HepG2 (cell line): ENCODE measurements around the gene GDE1. TPM values are rescaled to one million over a fixed set of nuclear protein-coding genes. Genes with fewer than 3 reads are reported as not detected.

ENCODE experiments used
- GTF2F1 ChIP-seq: fragments of 150-350 bp; IDR thresholded peaks from 2 replicates; pipeline ENCODE4 v1.6.1; 2014; ENCODE audit warnings: low read length
- HDAC6 ChIP-seq: fragments of 200-600 bp; sonication (generic); IDR thresholded peaks from 2 replicates; pipeline ENCODE4 v1.7.0; 2017; ENCODE audit warnings: mild to moderate bottlenecking, antibody characterized with exemption, low read length, low read depth
- HOXA5 ChIP-seq: sonication (generic); formaldehyde crosslinking; IDR thresholded peaks from 2 replicates; pipeline ENCODE4 v1.4.0; 2020; ENCODE audit warnings: missing genetic modification reagents
- JUND ChIP-seq: sonication (generic); formaldehyde crosslinking; IDR thresholded peaks from 2 replicates; pipeline ENCODE4 v1.8.0; 2022; ENCODE audit warnings: mild to moderate bottlenecking, missing genetic modification reagents
- MXI1 ChIP-seq: IDR thresholded peaks from 3 replicates; pipeline ENCODE4 v1.6.1; 2012; ENCODE audit warnings: low read depth, low read length, inconsistent platforms, borderline replicate concordance
- NFATC3 ChIP-seq: sonication (generic); formaldehyde crosslinking; IDR thresholded peaks from 2 replicates; pipeline ENCODE4 v1.5.1; 2020; ENCODE audit warnings: mild to moderate bottlenecking, missing genetic modification reagents
- SRF ChIP-seq: IDR thresholded peaks from 2 replicates; pipeline ENCODE4 v1.6.1; 2011; ENCODE audit warnings: mild to moderate bottlenecking, low read depth, low read length, moderate library complexity
- U2AF2 ChIP-seq: fragments of 200-400 bp; formaldehyde crosslinking; IDR thresholded peaks from 2 replicates; pipeline ENCODE4 v1.6.1; 2017; ENCODE audit warnings: low read depth, mild to moderate bottlenecking, low read length
- ZBTB8A ChIP-seq: sonication (generic); formaldehyde crosslinking; IDR thresholded peaks from 2 replicates; pipeline ENCODE4 v1.4.0; 2020; ENCODE audit warnings: mild to moderate bottlenecking, low read depth, missing genetic modification reagents, borderline replicate concordance
- ZFAT ChIP-seq: sonication (generic); formaldehyde crosslinking; conservative IDR thresholded peaks from 2 replicates; pipeline ENCODE4 v1.8.1; 2023; ENCODE audit warnings: missing genetic modification reagents, inconsistent platforms
- ZKSCAN5 ChIP-seq: sonication (generic); formaldehyde crosslinking; IDR thresholded peaks from 2 replicates; pipeline ENCODE4 v1.5.1; 2020; ENCODE audit warnings: mild to moderate bottlenecking, missing genetic modification reagents
- ZNF263 ChIP-seq: sonication (generic); formaldehyde crosslinking; IDR thresholded peaks from 2 replicates; pipeline ENCODE4 v1.4.0; 2020; ENCODE audit warnings: missing genetic modification reagents
- ZNF333 ChIP-seq: sonication (generic); formaldehyde crosslinking; IDR thresholded peaks from 2 replicates; pipeline ENCODE4 v1.4.0; 2020; ENCODE audit warnings: mild to moderate bottlenecking, missing genetic modification reagents, borderline replicate concordance
- ZNF567 ChIP-seq: sonication (generic); formaldehyde crosslinking; IDR thresholded peaks from 2 replicates; pipeline ENCODE4 v1.8.1; 2023; ENCODE audit warnings: mild to moderate bottlenecking, missing genetic modification reagents, borderline replicate concordance
- ZNF615 ChIP-seq: sonication (generic); formaldehyde crosslinking; IDR thresholded peaks from 2 replicates; pipeline ENCODE4 v1.5.0; 2020; ENCODE audit warnings: mild to moderate bottlenecking, missing genetic modification reagents, borderline replicate concordance
- polyA plus RNA-seq, 8 experiments: library from polyadenylated mRNA; depleted of rRNA in 3 of 8; stranded (reverse) in 7 of 8; unstranded in 1 of 8; fragments of >200 nt; fragmentation: Illumina TruSeq in 4 of 8; extraction: Trizol in 4 of 8; gene quantifications; 2 replicates each; pipeline versions ENCODE4 v1.2.1 to v1.2.3, GENCODE V29; 2011 to 2016; ENCODE audit warnings: low read depth in 4 of 8, missing spikeins in 1 of 8, mixed read lengths in 1 of 8; ENCODE audit not compliant: insufficient read depth in 1 of 8
- total RNA-seq, 5 experiments: library from RNA; depleted of rRNA; stranded (reverse); fragments of >200 nt; fragmentation: Illumina TruSeq; extraction: Trizol; gene quantifications; 2 replicates each; pipeline ENCODE4 v1.2.3, GENCODE V29; 2016; ENCODE audit warnings: low read depth in 1 of 5
- TF ChIP-seq, protein P1 (sequence below): sonication (generic); formaldehyde crosslinking; IDR thresholded peaks from 2 replicates; pipeline ENCODE4 v1.4.0; 2020; ENCODE audit warnings: missing genetic modification reagents
- TF ChIP-seq, protein P2 (sequence below): sonication (generic); formaldehyde crosslinking; IDR thresholded peaks from 2 replicates; pipeline ENCODE4 v1.5.0; 2020; ENCODE audit warnings: mild to moderate bottlenecking, missing genetic modification reagents
- TF ChIP-seq, protein P3 (sequence below): sonication (generic); formaldehyde crosslinking; IDR thresholded peaks from 2 replicates; pipeline ENCODE4 v1.4.0; 2020; ENCODE audit warnings: missing genetic modification reagents
- TF ChIP-seq, protein P4 (sequence below): sonication (generic); formaldehyde crosslinking; IDR thresholded peaks from 2 replicates; pipeline ENCODE4 v1.5.1; 2020; ENCODE audit warnings: missing genetic modification reagents, mild to moderate bottlenecking, borderline replicate concordance
- TF ChIP-seq, protein P5 (sequence below): sonication (generic); formaldehyde crosslinking; IDR thresholded peaks from 2 replicates; pipeline ENCODE4 v1.8.0; 2022; ENCODE audit warnings: mild to moderate bottlenecking, missing genetic modification reagents, moderate library complexity

GDE1 gene
- total and polyA plus RNA-seq, 2 of the 13 experiments (the other 11 are each of a cell fraction or from before 2014, with no cell fraction given) = 35.9 to 59.0 TPM

DNA sequence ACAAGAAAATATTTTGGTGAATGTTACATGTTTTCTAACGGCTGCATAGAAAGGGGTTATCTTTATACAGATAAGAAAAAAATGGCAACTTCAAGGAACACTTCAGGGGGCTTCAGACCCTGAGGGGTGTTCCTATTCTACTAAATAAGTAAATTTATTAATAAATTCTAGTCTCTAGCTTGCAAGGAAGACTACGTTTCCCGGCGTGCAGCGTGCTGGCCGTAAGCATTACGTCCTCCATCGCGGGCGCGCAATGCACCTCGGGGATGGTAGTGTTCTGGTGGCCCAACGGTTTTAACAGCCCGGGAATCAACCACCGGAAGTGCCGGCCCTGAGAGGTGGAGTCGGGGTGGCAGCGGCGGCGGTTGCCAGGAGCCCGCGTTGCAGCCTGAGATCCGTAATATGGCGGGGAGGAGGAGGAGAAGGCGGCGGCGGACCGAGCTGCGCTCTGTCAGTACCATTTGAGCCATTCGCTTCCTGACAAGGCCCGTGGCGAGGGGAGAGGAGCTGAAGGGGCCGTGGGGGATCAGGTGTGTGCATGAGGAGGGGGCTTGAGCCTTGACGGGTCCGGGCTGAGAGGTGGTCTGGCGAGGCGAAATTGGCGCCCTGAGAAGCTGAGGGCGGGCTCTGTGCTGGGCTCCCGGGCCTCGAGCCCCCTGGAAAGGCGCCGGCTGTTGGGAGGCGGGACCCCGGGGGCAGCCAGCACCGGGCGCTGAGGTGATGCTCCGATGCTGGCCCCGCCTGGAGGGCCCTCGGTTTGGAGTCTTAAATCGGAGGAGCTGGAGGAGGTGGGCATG, 1.9 kb upstream of the GDE1 start, which contains the start of gene CCP110 (continued):
- TF ChIP-seq U2AF2 (no peak), GTF2F1 (no peak), HDAC6 (no peak), ZNF333 (CRISPR knock-in tag) (no peak; the same call in 1 of the 2 replicates), ZKSCAN5 (0 out of 2 replicates have a peak, but pooled peaks have one; percentile 7), ZNF263 (CRISPR knock-in tag) (0 out of 2 replicates have a peak, but pooled peaks have one; percentile 6), SRF (0 out of 2 replicates have a peak, but pooled peaks have one; percentile 27), ZNF567 (CRISPR knock-in tag) (no peak), MXI1 (peak; percentile 93; the same call in 2 of the 3 replicates), ZNF615 (no peak; the same call in 1 of the 2 replicates), NFATC3 (CRISPR knock-in tag) (no peak), HOXA5 (CRISPR knock-in tag) (no peak), JUND (CRISPR knock-in tag) (no peak), ZFAT (no peak), ZBTB8A (no peak; the same call in 1 of the 2 replicates)
- TF ChIP-seq, protein P1, sequence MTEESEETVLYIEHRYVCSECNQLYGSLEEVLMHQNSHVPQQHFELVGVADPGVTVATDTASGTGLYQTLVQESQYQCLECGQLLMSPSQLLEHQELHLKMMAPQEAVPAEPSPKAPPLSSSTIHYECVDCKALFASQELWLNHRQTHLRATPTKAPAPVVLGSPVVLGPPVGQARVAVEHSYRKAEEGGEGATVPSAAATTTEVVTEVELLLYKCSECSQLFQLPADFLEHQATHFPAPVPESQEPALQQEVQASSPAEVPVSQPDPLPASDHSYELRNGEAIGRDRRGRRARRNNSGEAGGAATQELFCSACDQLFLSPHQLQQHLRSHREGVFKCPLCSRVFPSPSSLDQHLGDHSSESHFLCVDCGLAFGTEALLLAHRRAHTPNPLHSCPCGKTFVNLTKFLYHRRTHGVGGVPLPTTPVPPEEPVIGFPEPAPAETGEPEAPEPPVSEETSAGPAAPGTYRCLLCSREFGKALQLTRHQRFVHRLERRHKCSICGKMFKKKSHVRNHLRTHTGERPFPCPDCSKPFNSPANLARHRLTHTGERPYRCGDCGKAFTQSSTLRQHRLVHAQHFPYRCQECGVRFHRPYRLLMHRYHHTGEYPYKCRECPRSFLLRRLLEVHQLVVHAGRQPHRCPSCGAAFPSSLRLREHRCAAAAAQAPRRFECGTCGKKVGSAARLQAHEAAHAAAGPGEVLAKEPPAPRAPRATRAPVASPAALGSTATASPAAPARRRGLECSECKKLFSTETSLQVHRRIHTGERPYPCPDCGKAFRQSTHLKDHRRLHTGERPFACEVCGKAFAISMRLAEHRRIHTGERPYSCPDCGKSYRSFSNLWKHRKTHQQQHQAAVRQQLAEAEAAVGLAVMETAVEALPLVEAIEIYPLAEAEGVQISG (CRISPR knock-in tag) = peak; percentile 96
- TF ChIP-seq, protein P2, sequence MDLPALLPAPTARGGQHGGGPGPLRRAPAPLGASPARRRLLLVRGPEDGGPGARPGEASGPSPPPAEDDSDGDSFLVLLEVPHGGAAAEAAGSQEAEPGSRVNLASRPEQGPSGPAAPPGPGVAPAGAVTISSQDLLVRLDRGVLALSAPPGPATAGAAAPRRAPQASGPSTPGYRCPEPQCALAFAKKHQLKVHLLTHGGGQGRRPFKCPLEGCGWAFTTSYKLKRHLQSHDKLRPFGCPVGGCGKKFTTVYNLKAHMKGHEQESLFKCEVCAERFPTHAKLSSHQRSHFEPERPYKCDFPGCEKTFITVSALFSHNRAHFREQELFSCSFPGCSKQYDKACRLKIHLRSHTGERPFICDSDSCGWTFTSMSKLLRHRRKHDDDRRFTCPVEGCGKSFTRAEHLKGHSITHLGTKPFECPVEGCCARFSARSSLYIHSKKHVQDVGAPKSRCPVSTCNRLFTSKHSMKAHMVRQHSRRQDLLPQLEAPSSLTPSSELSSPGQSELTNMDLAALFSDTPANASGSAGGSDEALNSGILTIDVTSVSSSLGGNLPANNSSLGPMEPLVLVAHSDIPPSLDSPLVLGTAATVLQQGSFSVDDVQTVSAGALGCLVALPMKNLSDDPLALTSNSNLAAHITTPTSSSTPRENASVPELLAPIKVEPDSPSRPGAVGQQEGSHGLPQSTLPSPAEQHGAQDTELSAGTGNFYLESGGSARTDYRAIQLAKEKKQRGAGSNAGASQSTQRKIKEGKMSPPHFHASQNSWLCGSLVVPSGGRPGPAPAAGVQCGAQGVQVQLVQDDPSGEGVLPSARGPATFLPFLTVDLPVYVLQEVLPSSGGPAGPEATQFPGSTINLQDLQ (CRISPR knock-in tag) = no peak
- TF ChIP-seq, protein P3, sequence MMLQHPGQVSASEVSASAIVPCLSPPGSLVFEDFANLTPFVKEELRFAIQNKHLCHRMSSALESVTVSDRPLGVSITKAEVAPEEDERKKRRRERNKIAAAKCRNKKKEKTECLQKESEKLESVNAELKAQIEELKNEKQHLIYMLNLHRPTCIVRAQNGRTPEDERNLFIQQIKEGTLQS = no peak
- TF ChIP-seq, protein P4, sequence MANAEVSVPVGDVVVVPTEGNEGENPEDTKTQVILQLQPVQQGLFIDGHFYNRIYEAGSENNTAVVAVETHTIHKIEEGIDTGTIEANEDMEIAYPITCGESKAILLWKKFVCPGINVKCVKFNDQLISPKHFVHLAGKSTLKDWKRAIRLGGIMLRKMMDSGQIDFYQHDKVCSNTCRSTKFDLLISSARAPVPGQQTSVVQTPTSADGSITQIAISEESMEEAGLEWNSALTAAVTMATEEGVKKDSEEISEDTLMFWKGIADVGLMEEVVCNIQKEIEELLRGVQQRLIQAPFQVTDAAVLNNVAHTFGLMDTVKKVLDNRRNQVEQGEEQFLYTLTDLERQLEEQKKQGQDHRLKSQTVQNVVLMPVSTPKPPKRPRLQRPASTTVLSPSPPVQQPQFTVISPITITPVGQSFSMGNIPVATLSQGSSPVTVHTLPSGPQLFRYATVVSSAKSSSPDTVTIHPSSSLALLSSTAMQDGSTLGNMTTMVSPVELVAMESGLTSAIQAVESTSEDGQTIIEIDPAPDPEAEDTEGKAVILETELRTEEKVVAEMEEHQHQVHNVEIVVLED = peak; percentile 98
- TF ChIP-seq, protein P5, sequence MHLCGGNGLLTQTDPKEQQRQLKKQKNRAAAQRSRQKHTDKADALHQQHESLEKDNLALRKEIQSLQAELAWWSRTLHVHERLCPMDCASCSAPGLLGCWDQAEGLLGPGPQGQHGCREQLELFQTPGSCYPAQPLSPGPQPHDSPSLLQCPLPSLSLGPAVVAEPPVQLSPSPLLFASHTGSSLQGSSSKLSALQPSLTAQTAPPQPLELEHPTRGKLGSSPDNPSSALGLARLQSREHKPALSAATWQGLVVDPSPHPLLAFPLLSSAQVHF (CRISPR knock-in tag) = peak; percentile 67; the same call in 1 of the 2 replicates
